Stimulated activated CD4-positive, alpha-beta T cell treated with anti-CD3 and anti-CD28 coated beads, Interleukin-1b, Interleukin-23, amount 100 ng/mL, for 1 hour (primary cell): ENCODE results near the gene PTGR3.

Experiments used
- DNase-seq, 2 donors: peaks; one replicate each; pipeline ENCODE4 v3.0.0-alpha.2; 2020; ENCODE audit warnings: low read depth in 2 of 2

PTGR3 gene

DNA sequence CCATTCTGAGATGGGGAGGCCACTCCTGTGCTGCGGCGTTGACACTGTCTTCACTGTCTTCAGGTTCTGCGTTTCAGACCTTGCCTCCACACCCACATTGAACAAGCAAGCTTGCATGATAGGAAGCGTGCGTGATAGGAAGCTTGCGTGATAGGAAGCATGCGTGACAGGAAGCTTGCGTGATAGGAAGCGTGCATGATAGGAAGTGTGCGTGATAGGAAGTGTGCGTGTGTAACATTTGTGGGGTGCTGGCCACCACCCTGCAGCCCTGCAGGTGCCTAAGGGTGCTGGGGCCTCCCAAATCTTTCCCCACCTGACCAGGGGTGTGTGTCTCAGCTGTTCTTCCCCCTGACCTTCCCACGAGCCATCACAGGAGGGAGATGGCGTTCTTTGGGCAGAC lies 27.0 kb upstream of the PTGR3 start:
- no peak for DNase-seq

DNA sequence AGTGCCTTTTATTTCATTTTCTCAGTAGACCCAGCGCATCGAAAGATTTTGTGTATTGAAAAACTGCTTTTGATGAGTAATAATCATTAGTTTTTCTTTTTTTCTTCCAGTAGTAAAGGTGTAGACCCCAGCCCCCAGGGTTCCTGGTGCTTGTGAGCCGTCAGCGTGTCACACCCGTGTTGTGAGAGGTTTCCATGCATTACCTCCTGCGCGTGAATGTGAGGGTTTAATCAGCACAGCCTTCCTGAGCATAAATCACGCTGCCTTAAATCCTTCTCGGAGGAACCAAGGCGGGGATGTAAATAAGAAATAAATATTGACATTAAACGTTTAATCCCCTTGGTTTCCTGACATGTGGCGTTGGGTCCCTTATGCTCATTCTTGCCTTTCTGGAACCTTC lies 26.0 kb upstream of the PTGR3 start:
- no peak for DNase-seq

DNA sequence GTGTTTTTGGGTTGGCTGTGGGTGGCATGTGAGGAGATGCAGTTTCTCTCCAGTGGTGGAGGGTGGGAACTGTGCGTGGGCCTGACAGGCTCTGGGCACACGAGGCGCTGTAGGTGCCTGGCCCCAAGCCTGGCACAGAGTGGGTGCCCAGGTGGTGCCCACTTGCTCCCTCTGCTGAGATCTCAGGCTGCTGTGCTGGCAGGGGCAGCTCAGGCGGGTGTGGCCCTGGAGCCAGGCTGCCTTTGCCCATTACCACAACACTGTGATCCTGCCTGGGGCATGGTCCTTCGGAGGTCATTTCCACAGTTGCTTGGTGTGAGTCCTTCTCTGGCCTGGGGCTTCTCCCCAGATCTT lies 22.1 kb upstream of the PTGR3 start:
- DNase-seq, result no peak

DNA sequence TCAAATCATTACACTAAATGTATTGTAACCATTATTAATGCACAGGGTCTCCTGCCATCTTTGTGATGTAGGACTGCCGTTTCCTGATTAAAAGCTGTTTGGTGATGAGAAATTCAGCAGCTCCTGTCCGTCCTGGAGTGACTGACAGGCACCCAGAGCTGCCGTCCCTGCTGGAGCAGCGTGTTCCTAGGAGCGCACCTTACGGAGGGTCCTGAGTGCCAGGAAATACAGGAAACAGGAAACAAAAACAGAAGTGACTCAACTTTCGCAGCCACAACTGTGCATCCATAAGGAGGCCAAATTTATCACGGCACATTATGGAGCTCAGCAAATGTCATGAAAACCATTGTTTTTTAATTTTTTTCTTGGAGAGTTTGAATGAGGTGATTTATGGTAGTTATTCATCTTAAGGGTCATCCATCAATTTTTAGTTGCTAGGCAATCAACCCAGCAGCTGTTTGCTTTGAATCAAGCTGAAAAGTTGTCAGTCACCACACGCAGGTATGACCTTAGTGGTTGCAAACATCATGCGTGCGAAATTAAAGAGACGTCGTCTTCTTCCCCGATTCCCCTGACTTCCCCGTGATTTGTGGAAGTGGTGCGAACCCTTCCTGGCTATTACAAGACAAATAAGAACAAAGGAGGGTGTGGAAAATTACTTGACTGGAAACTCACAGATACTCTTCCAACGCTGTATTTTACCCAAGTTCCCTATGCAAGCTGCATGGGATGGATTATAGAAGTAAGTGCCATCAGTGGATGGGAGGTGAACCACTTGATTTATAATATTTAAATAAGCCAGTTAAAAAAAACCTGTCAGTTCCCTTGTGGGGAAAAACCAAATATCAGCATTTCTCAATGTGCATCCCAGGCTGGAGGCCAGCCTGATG lies 21.5 kb upstream of the PTGR3 start:
- no peak for DNase-seq

DNA sequence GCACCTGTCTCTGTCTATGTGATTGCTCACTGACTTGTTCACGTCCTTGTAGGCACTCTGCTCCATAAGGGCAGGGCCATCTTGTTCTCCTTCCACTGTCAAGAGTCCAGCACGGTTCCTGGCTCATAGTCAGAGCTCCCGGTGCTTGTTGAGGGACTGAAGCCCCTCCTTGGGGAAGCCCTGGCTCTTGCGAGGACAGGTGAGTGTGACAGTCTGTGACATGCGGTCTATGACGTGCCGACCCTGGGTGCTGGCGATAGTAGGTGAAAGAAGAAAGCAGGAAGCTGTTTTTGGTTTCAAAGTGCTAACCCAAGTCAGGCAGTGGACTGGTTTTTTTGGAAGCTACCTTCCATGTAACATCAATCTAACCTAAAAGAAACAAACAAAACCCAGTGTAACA lies 20.5 kb upstream of the PTGR3 start:
- no peak for DNase-seq

DNA sequence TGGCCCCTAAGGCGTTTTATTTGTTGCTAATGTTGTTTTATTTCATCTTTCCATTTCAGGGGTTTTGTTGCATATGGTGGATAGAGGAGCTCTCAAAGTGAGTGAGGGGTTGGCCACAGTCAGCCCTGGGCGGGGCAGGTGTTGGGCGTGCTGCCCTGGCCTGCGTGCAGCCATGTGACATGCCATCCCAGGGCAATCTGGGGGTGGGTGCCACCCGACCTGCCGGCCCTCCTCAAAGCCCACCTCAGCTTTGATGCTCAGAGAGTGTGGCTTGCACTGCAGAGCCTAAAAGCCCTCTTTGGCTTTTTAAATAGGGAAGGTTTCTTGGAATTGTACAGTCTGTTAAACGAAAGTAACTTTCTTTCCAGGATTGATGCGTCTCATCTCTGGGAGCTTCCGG lies 20.0 kb upstream of the PTGR3 start:
- DNase-seq, result no peak

DNA sequence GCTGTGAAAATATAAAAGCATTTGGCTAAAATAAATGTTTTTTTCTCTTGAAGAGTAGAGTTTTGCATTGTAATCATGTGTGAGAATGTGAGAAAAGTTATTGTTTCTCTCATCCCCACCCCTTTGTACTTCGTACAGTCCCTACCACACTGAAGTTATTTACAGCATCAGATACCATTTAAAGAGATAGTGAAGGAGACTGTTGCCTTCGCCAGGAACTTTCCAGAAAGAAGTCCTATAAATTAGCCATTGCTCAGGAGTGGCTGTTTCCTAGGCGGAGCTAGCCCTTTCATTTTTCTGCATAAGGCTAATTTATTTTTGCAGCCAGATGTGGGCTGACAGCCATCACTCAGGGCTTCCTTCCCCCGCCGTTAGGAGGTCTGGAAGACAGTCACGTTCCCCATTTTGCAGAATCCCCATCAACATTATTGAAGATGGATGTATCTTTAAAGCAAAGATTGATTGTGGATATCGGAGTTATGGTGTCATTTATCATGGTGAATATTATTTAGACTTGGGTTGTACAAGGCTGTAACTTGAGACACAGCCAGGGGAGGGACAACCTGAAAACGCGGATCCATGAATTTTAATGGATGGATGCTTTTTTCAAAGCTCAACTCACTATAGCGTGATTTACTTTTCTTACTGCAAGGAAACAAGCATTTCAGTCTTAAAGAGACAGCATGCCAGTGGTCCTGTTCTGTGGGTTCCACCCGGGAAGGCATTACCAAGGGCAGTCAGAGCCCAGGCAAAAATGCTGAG lies 18.8 kb upstream of the PTGR3 start:
- DNase-seq, result no peak

DNA sequence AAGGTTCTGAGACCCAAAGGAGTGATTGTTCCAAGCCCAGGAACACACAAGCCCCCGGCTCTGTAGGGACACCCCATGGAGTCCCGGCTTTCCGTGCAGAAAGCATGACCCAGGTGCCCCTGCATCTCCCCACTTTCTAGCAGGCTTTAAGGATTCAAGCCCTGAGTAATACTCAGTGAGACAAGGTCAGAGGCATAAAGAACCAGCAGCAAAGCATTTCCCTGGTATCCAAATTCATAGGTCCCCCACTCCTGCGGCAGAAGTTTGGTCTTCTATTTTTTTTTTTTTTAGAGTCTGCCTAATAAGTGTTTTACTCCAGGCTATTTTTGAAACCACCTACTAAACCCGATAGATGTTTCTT lies 18.0 kb upstream of the PTGR3 start:
- no peak for DNase-seq

DNA sequence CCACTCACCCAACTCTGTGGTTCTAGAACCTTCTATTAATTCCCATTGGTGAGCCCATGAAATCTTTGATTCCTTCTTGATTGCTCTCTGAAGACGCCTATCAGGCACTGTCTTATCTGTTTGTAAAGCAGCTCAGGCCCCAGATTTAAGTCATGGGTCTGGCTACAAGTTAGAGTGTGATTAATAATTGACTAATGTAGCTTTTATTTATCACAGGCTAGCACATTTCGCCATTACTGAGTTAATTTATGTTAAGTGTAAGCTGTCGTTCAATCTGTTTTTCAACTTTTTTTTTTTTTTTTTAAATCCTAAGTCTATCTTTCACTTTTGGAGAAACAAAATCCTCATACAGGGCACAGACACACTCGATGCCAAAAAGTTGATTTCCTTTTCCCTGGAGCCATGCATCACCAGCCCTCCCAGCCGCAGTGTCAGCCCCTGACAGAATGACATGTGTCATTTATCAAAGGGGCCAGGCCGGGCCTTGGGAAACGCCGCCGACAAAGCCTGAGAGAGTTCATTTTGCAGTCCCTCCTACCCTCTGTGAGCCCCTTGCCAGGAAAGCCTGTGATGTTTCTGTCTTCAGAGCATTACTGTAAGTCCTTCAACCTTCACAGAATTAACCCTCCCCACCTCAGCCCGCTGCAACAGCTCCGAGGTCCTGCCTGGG lies 17.5 kb upstream of the PTGR3 start:
- no peak for DNase-seq

DNA sequence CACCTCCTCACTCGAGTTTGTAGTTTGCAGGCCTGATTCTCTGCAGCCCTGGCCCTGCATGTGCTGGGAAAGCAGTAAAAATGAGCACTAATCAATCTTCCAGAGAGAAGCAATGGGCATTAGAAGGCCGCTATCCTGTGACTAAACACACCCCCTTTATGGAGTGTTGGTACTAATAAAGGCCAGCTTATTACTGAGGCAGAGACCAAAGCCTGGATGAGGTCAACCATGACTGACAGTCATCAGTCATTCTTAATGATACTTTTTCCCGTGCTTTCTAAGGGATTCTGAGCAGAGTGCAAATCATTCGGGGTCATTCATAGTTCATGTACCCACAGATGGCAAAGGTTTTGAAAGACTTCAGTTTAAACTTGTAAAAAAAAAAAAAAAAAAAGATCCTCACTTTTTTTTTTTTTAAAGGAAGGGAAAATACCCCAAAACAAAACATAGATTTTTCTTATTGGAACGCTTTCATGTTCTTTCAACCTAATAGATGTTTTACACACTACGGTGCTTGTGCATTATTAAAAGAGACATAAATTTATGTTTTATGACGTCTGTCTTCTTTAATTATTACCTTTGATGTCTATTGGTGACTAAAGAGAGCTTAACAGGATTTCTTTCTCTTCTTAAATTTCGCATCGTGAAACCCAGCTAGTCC lies 14.9 kb upstream of the PTGR3 start:
- no peak for DNase-seq

DNA sequence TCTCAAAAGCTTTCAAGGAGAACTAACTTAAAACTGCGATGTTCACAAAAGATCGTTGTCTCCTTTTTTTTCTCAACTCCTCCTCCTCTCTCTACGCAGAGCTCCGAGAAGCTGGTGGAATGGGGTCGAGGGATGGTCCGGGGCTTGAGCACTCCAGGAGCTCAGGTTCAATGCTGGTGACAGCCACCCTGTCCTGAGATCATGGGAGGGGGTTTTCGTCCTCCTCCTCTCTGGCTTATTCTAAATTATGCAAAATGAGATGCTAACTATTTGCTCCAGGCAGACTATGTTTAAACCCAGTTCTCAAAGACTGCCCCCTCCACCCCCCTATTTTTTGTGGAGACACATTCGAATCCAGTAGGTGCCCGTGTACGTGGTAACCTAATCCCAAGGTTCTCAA lies 13.5 kb upstream of the PTGR3 start:
- DNase-seq, result no peak

DNA sequence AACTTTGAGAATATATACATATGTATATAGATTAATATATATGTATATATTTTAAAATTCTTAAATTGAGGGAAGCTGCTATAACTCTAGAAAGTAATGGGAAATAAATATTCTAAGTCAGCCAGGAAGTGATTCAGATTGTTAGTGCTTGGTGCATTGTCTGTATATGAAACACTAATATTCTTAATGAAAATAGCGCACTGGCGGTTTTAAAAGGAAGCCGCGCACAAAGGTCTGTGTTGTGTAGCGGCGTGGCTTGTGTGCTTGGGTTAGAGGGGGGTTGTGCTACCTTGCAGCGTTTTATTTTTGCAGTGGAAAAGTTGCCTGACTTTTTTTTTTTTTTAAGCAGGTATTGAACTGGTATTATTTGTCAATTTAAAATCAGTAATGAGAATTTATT lies 13.0 kb upstream of the PTGR3 start:
- no peak for DNase-seq

DNA sequence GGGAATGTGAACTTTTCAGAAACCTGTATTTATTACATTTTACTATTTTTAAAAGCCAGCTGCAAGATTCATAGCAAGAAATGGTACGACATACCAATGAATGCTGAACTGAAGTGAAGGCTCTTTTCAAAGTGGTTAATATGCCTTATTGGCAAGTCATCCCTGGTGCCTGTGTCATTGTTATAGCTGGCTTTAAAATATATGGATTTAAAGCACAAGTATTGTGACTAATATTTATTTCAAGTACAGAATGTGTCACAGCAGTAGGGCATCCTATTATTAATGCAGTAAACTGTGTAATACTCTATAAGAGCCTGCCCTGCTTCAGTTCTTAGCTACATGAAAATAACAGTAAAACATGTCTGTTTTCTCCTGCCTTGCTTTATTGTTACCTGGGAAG lies 12.5 kb upstream of the PTGR3 start:
- DNase-seq, result no peak

DNA sequence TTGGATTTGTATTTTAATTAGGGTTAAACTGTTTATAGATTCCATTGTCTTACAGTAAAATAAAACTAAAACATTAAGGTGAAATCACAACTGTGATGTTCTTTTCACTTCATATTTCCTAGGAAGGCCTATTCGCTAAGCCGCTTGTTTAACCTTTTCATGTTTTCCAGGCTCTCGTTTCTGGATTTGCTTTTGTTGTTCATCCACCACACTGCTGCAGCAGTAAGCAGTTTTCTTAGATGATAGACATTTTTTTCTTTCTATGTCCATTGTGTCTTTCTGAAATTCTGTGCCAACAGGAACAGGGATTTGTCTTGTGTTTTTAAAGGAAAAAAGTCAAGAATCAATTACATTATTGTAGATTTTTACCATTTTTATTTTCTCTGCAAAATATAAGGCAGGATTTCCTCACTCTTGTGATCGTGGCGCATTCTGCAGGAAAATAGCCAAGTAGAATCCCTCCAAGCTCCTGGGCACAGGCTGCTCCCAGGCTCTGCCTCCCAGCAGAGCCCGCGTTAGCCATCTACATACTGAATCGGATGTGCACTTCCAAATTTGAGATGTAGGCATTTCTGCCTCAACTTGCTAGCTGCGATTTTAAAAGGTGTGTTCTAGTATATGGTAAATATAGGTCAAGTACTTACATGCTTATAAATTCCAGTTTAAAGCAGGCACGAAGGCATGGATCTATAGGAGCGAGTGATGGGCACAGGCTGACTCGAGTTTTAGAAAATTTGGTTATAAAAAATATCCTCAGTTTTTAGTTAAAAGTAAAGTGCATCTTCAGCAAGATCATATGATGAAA lies 11.8 kb upstream of the PTGR3 start:
- DNase-seq, result no peak

DNA sequence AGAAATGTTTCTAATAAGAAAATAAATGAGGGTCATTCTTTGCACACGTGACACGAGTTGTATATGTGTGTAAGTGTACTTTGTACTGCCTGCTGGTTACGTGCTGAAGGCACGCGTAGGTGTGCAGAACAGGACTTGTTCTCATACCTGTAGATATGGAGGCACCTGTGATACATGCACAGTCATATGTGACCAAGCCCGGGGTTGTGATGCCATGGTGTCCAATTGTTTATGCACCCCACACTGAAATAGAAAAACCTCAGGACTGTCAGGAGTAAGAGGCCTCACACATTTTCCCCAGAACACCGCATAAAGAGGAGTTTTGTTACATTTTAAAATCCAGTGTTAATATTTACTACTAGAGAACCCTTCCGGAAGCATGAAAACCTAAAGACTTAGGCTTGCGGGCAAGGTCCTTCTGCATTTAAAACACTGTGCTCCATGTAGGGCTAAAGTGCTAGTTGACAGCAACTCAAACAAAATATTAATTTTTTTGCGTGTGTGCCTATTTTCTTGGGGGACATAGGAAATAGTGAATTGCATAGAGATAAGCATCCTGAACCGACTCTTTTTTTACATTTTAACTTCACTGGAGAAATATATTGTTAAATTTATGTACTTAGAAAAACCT lies 10.9 kb upstream of the PTGR3 start:
- DNase-seq, result no peak

DNA sequence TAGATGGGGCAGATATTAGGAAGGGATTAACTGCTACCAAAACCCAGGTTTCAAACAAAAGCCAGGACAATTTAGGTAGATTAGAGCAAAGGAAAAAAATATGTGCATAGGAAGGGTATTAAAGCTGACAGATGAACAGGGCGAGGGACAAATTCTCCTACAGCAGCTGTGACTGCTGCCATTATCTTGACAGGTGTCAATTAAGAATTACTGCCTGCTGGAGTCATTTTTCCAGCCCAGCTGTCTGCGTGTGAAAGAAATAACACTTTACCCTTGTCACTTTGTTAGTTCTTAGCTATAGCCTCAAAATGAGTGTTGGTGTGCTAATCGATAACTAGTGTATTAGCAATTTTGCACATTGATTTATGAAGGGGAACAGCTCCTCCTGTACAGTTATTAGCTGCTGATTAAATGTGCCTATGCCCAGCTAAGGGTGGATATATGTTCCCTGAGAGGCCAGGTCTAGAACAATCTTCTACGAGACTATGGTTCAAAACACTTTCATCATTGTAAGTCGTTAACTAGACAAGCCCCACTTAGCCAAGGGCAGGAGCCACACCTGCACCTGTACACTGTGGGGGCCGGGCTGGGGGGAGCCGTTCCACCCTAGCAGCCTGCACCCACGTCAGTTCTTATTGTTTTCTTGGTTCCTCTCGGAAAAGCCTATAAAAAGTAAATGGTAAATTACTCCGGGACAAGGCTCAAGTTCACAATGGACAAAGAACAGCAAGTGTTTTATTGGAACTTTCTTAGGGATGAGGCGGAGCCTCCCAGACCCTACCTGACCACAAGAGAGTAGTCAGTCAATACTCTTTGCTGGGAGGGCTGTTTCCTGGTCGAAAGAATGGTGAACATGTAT lies 9.4 kb upstream of the PTGR3 start:
- DNase-seq, result no peak

DNA sequence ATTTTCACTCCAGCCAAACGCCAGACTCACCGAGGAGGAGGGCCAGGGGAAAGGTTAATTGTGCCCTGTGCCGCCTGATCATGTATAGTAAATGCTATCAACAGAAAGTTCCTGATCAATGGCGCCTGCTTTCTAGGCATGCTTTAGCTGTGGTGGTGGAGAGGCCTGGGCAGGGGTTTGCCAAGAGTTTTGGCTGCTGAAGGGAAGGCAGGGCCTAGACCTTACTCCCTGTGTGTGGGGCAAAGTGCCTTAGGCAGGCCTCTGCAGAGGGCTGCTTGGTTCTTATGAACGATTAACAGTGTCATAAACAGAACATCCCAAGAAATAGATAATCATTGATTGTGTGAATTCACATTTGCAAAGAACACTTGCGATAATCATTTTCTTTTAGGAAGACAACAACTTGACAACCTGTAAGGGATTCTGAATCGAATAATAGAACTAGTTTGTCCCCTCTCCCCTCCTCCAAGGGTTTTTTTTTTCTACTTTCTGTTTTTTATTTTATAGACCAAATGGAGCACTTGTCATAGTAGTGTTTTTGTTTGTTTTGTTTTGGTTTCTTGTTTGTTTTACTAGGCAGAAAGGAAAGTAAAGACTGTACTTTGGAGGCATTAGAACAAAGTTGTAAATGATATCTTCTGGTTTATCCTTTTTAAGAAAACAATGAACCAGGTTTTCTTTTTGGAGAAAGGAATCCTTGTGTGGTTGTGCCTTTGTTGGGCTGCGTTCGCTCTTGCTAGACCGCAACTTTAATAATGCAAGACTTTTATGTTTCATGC lies 8.2 kb upstream of the PTGR3 start:
- DNase-seq, result no peak

DNA sequence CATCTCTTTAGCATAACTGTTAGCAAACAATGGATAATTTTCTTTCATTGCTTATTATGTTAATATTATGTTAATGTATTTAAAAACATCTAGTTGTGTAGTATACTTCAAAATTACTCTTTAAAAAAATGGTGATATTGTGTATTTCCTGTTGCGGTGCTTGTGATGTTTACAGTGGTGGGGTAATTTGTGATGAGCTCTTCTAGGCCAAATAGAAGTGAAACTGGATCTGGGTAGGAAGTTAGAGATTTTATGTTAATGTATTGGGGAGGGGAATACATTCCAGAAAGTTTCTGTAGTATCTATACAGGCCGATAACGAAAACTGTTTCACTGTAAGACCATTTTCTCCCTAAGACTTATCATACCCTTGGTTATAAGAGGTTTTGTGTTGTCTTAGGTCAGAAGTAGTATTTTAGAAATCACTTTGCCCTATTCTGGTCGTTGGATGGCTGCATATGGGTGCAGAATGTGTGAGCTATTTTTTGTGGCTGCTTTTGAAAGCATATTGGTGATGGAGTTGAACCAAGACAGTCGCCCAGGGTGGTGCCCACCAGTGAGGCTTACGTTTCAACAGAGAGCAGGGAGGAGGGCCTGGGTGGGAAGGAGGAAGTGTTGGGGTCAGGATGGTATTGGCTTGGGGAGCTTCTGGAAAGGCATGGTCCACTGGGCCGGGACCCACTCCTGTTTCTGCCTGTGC lies 7.4 kb upstream of the PTGR3 start:
- DNase-seq, result no peak

DNA sequence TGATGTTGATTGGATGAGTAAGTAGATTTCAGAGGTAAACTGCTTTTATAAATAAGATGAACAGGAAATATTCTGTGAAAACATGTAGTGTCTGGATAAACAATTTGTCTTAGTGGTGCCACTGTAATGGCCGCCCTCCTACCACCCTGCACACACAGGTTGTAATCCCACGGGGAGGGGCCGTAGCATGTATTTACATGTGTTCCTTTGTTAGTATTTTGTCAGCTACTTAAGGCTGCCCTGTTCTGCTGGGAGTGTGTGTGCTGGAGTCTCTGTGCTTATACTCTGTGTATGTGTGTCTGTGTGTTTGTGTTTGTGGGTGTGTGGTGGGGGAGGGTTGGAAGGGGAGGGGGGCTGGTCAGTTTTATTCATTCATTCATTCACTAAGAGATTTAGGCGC lies 6.7 kb upstream of the PTGR3 start:
- no peak for DNase-seq
